Measurements from ENCODE around the gene ZNF488. TPM values are rescaled to one million over a fixed set of nuclear protein-coding genes. Genes with fewer than 3 reads are reported as not detected.

The ZNF488 gene
- total RNA-seq, 4 donors from 2014 or later, result 0.19 TPM; not detected in 3

DNA sequence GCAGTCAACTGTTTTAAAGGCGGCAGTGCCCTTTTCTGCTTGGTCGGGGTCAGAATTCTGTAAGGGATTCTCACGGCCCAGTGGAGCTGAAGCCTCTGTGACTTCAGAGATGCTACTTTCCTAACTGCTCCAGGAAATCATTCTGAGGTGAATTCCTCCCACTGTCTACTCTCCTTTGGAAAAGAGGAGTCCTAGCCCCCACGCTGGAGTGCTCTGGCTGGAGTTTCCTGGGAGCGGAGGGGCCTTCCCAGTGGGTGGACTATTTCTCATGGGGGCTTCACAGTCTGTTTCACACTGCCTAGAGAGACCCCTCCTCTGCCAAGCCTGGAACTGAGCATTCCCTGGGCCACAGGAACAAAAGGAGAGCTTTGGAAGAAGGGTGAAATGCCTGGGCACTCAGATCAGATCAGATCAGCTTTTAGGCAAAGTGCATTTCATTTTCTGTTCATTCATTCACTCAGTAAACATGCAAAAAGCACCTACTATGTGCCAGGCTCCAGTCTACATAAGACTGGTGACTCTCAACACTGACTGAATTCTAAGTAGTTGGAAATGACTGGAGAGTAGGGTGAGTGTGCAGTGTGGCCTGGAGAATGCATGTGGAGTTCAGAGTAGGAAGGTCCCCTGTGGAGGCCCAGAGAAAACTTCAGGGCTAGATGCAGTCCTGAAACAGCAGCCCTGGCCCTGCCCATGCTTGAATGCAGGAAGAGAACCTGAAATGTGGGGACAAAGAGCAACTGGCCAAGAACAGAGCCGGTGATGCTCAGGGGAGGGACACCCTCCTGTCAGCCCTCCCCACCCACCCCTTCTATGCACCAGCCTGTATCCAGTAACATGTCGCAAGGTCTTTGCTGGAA, 12.2 kb downstream of the ZNF488 start:
- TF ChIP-seq, protein P1, sequence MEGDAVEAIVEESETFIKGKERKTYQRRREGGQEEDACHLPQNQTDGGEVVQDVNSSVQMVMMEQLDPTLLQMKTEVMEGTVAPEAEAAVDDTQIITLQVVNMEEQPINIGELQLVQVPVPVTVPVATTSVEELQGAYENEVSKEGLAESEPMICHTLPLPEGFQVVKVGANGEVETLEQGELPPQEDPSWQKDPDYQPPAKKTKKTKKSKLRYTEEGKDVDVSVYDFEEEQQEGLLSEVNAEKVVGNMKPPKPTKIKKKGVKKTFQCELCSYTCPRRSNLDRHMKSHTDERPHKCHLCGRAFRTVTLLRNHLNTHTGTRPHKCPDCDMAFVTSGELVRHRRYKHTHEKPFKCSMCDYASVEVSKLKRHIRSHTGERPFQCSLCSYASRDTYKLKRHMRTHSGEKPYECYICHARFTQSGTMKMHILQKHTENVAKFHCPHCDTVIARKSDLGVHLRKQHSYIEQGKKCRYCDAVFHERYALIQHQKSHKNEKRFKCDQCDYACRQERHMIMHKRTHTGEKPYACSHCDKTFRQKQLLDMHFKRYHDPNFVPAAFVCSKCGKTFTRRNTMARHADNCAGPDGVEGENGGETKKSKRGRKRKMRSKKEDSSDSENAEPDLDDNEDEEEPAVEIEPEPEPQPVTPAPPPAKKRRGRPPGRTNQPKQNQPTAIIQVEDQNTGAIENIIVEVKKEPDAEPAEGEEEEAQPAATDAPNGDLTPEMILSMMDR (IDR thresholded peaks at IDR 0.05; ENCODE audit: low read depth), result no peak

- TF ChIP-seq, protein P1 (IDR thresholded peaks at IDR 0.05; ENCODE audit: low read depth), result no peak
Measured at GRCh38 chr10:47370878-47371277, 13.2 kb downstream of the ZNF488 start.

DNA sequence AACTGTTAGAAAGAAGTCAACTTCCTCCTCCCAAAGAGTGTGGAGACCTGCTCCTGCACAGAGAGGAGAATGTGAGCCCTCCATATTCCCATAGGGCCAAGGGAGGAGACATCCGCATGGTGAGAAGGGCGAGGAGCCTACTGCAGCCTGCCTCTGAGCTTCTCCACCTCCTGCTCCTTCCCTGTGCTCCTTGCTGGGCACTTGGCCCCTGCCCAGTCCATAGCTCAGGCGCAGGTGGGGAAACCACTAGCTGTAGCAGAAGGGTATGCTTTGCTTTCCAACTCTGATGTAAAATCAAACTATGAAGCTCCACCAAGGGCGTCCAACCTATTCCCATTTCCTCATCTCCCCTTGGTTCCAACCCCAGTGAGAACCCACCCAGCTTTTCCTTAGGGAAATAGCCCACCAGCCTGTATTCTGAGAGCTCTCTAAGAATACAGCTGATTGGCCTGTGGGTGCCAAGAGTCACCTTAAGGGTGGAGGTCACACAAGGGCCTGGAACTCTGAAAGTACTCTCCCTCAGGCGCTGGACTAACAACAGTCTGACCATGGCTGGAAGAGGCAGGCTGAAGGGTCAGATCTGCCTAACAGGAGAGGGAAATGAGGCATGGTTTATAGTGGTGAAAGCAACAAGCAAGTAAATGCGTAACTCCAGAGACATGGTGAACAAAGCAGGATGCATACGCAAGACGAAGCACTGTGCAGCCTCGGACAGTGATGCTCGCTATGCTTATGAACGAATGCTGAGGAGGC, 13.9 kb downstream of the ZNF488 start:
- TF ChIP-seq, protein P1 (IDR thresholded peaks at IDR 0.05; ENCODE audit: low read depth), result no peak

- TF ChIP-seq, protein P1 (IDR thresholded peaks at IDR 0.05; ENCODE audit: low read depth), result no peak
Measured at GRCh38 chr10:47369251-47369894, 14.7 kb downstream of the ZNF488 start.

GRCh38 chr10:47368431-47369180, 15.5 kb downstream of the ZNF488 start:
- TF ChIP-seq, protein P1 (IDR thresholded peaks at IDR 0.05; ENCODE audit: low read depth), result no peak

GRCh38 chr10:47367646-47368045, 16.4 kb downstream of the ZNF488 start:
- TF ChIP-seq, protein P1 (IDR thresholded peaks at IDR 0.05; ENCODE audit: low read depth), result no peak
